Smooth muscle cell (in vitro differentiated cells): ENCODE results near the gene CYB5R4. TPM values are rescaled to one million over a fixed set of nuclear protein-coding genes. Genes with fewer than 3 reads are reported as not detected.

Experiments used
- DNase-seq: peaks from one replicate; lab custom pipeline; 2025; ENCODE audit not compliant: unreplicated experiment; lab: John Stamatoyannopoulos, UW
- H2AFZ ChIP-seq: fragments of 200-600 bp; sonication (generic); 2 replicates; pipeline ENCODE4 v1.6.0; 2016; ENCODE audit warnings: antibody characterized with exemption, low read depth, mild to moderate bottlenecking
- H3F3A ChIP-seq: fragments of 200-600 bp; sonication (generic); 2 replicates; pipeline ENCODE4 v1.6.0; 2017; ENCODE audit warnings: antibody characterized with exemption, low read depth
- H3K27ac ChIP-seq: fragments of 200-600 bp; sonication (generic); 2 replicates; pipeline ENCODE4 v1.5.1; 2016; ENCODE audit warnings: low read depth, mild to moderate bottlenecking
- H3K27me3 ChIP-seq: fragments of 200-600 bp; sonication (generic); 2 replicates; pipeline ENCODE4 v1.6.1; 2016; ENCODE audit warnings: low read depth, mild to moderate bottlenecking
- H3K36me3 ChIP-seq: fragments of 200-600 bp; sonication (generic); 2 replicates; pipeline ENCODE4 v1.5.1; 2016; ENCODE audit warnings: low read depth
- H3K4me1 ChIP-seq: fragments of 200-600 bp; sonication (generic); 2 replicates; pipeline ENCODE4 v1.5.1; 2016; ENCODE audit warnings: low read depth
- H3K4me2 ChIP-seq: fragments of 200-600 bp; sonication (generic); 2 replicates; pipeline ENCODE4 v1.6.0; 2016; ENCODE audit warnings: mild to moderate bottlenecking
- H3K4me3 ChIP-seq: fragments of 200-600 bp; sonication (generic); 2 replicates; pipeline ENCODE4 v1.5.1; 2016; ENCODE audit warnings: mild to moderate bottlenecking
- H3K79me2 ChIP-seq: fragments of 200-600 bp; sonication (generic); 2 replicates; pipeline ENCODE4 v1.6.0; 2016; ENCODE audit warnings: low read depth, mild to moderate bottlenecking
- H3K9ac ChIP-seq: fragments of 200-600 bp; sonication (generic); 2 replicates; pipeline ENCODE4 v1.6.0; 2016; ENCODE audit warnings: low read depth
- H3K9me3 ChIP-seq: fragments of 200-600 bp; sonication (generic); replicated peaks from 2 replicates; pipeline ENCODE4 v1.5.1; 2016; ENCODE audit warnings: low read depth
- H4K20me1 ChIP-seq: fragments of 200-600 bp; sonication (generic); 2 replicates; pipeline ENCODE4 v1.6.0; 2016; ENCODE audit warnings: low read depth
- WGBS: methylation state at CpG from one replicate; pipeline ENCODE4 v1.1.7; 2016; ENCODE audit warnings: low lambda C conversion rate; 5-methylcytosine and 5-hydroxymethylcytosine counted together
- polyA plus RNA-seq: library from polyadenylated mRNA; unstranded; fragments of >200 nt; fragmentation: Nextera tagmentation; extraction: Ambion mirVana; gene quantifications from 2 replicates; pipeline ENCODE4 v1.2.1, GENCODE V29; 2016
- total RNA-seq: library from RNA; depleted of rRNA; stranded (reverse); fragments of >200 nt; gene quantifications from 2 replicates; pipeline ENCODE4 v1.2.3, GENCODE V29; 2014
- TF ChIP-seq, protein P1 (sequence below): fragments of 200-600 bp; sonication (generic); IDR thresholded peaks from 2 replicates; pipeline ENCODE4 v1.5.1; 2017; ENCODE audit warnings: borderline replicate concordance, mild to moderate bottlenecking, antibody characterized with exemption; ENCODE audit not compliant: insufficient read depth, poor library complexity, severe bottlenecking

CYB5R4 gene
- total and polyA plus RNA-seq, 2 experiments from 2014 or later = 5.8 to 9.5 TPM

DNA sequence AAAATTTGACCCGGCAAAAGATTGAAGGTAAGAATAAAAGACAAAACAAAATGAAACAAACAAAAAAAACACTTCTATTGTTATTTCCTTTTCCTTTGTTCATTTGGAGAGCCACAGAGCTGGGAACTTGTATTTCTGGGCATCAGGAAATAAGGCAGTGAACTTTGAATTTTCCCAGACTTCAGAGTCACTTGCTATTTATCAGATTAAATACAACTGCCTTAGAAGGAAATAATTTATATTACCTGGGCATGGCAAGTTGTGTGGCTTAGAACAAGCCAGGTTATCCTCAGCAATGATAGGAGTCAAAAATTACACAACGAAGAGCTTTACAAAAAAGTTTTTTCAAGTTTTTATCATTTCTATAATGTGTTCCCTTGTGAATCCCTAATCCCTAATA is 153.9 kb downstream of the CYB5R4 start:
- Histone ChIP-seq H3K79me2 (no peaks in the 10 kb centered on the region), H3K27ac (no peak overlapping the region), H2AFZ (no peak overlapping the region), H3K4me3 (no peak overlapping the region), H3F3A (no peaks in the 10 kb centered on the region), H3K4me1 (no peaks in the 10 kb centered on the region), H3K36me3 (no peaks in the 10 kb centered on the region), H3K9ac (no peak overlapping the region), H3K9me3 (no peaks in the 10 kb centered on the region), H4K20me1 (no peaks in the 10 kb centered on the region), H3K27me3 (no peaks in the 10 kb centered on the region), H3K4me2 (no peak overlapping the region)
- TF ChIP-seq, protein P1, sequence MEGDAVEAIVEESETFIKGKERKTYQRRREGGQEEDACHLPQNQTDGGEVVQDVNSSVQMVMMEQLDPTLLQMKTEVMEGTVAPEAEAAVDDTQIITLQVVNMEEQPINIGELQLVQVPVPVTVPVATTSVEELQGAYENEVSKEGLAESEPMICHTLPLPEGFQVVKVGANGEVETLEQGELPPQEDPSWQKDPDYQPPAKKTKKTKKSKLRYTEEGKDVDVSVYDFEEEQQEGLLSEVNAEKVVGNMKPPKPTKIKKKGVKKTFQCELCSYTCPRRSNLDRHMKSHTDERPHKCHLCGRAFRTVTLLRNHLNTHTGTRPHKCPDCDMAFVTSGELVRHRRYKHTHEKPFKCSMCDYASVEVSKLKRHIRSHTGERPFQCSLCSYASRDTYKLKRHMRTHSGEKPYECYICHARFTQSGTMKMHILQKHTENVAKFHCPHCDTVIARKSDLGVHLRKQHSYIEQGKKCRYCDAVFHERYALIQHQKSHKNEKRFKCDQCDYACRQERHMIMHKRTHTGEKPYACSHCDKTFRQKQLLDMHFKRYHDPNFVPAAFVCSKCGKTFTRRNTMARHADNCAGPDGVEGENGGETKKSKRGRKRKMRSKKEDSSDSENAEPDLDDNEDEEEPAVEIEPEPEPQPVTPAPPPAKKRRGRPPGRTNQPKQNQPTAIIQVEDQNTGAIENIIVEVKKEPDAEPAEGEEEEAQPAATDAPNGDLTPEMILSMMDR = no peak
- WGBS = 98% methylated on average over 2 of the region's 2 CpGs
- DNase-seq = no peak

DNA sequence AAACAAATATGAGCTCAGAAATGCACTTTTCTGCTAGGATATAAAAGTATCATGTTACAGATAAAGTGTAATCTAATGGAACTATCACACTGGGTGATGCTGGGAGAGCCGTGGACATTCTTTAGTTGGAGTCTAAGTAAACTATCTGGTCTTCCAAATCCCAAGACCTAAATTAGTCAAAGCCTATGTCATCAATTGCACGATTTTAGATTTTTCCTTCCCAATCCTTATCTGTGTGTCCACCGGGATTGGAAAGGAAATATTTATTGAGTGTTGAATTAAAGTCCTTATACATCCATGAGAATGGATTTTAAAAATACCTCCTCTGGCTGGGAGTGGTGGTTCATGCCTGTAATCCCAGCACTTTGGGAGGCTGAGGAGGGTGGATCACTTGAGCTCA is 154.4 kb downstream of the CYB5R4 start:
- Histone ChIP-seq H3K4me1 (no peaks in the 10 kb centered on the region), H3K9ac (no peak overlapping the region), H3K36me3 (no peaks in the 10 kb centered on the region), H3K4me3 (no peak overlapping the region), H2AFZ (no peak overlapping the region), H3K27ac (no peak overlapping the region), H3K79me2 (no peaks in the 10 kb centered on the region), H3K27me3 (no peaks in the 10 kb centered on the region), H3K4me2 (no peak overlapping the region), H3K9me3 (no peaks in the 10 kb centered on the region), H4K20me1 (no peaks in the 10 kb centered on the region), H3F3A (no peaks in the 10 kb centered on the region)
- DNase-seq = no peak
- WGBS = 72% methylated on average over 3 of the region's 3 CpGs
- TF ChIP-seq, protein P1 = no peak

DNA sequence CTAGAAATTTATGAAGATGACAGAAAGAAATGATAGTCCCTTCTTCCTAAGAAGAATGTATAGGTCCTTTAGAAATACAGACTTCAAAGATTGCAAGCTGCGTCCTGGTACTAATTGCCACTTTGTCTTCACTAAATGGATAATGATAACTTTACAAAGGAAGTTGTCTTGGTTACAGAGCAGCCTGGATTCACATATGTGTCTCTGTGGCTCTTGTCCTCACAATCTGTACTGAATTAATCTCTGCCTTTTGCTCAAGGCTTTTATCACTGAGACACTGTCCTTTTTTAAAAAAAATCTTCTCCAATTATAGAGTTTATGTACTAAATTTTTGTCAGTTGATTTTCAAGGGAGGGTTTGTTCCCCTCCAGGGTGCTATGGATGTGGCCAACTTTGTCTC is 156.5 kb downstream of the CYB5R4 start:
- no peaks in the 10 kb centered on the region for H3F3A ChIP-seq
- H3K4me2 ChIP-seq = no peak overlapping the region
- no peaks in the 10 kb centered on the region for H3K27me3 ChIP-seq
- no peak overlapping the region for H3K27ac ChIP-seq
- H4K20me1 ChIP-seq = no peaks in the 10 kb centered on the region
- no peaks in the 10 kb centered on the region for H3K79me2 ChIP-seq
- no peak overlapping the region for H2AFZ ChIP-seq
- no peak for DNase-seq
- WGBS = 71% methylated on average over 1 of the region's 1 CpG
- H3K4me3 ChIP-seq = no peak overlapping the region
- H3K9ac ChIP-seq = no peak overlapping the region
- H3K36me3 ChIP-seq = no peaks in the 10 kb centered on the region
- TF ChIP-seq, protein P1 = no peak
- no peaks in the 10 kb centered on the region for H3K4me1 ChIP-seq
- no peaks in the 10 kb centered on the region for H3K9me3 ChIP-seq

Other genes with a start within 250 kb of the CYB5R4 start
- gene SNAP91, start 150.6 kb upstream of the CYB5R4 start, total RNA-seq = not detected in 2 replicates
- not detected in 2 replicates for gene SNAP91, start 150.6 kb upstream of the CYB5R4 start, polyA plus RNA-seq
- gene RIPPLY2, start 6.3 kb upstream of the CYB5R4 start, total RNA-seq = not detected in 2 replicates
- gene RIPPLY2, start 6.3 kb upstream of the CYB5R4 start, polyA plus RNA-seq = not detected in 2 replicates
- 16.7 and 20.5 TPM in 2 replicates for gene MRAP2, start 174.1 kb downstream of the CYB5R4 start, total RNA-seq
- 14.0 and 15.0 TPM in 2 replicates for gene MRAP2, start 174.1 kb downstream of the CYB5R4 start, polyA plus RNA-seq